ENCODE results near the gene RNASEH2C. TPM values are rescaled to one million over a fixed set of nuclear protein-coding genes. Genes with fewer than 3 reads are reported as not detected.

The RNASEH2C gene
- total RNA-seq, 1 experiment from 2014 or later, result 57.7 TPM

GRCh38 chr11:65710421-65710820 is 10.2 kb downstream of the RNASEH2C start:
- TF ChIP-seq, protein P1, sequence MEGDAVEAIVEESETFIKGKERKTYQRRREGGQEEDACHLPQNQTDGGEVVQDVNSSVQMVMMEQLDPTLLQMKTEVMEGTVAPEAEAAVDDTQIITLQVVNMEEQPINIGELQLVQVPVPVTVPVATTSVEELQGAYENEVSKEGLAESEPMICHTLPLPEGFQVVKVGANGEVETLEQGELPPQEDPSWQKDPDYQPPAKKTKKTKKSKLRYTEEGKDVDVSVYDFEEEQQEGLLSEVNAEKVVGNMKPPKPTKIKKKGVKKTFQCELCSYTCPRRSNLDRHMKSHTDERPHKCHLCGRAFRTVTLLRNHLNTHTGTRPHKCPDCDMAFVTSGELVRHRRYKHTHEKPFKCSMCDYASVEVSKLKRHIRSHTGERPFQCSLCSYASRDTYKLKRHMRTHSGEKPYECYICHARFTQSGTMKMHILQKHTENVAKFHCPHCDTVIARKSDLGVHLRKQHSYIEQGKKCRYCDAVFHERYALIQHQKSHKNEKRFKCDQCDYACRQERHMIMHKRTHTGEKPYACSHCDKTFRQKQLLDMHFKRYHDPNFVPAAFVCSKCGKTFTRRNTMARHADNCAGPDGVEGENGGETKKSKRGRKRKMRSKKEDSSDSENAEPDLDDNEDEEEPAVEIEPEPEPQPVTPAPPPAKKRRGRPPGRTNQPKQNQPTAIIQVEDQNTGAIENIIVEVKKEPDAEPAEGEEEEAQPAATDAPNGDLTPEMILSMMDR (conservative IDR thresholded peaks at IDR 0.05), result no peak
- Histone ChIP-seq H2BK5ac (ENCODE audit: insufficient read length, low read length) (no peak overlapping the region), H3K4ac (ENCODE audit: low read depth, low read length) (no peak overlapping the region), H3K27ac (ENCODE audit: insufficient read length, low read depth, low read length) (no peak overlapping the region), H3K14ac (ENCODE audit: insufficient read depth, low read length) (no peak overlapping the region), H2AFZ (ENCODE audit: low read length) (no peak overlapping the region), H3K4me2 (ENCODE audit: insufficient read depth, insufficient read length, low read length) (no peak overlapping the region), H2BK15ac (ENCODE audit: low read depth, low read length) (no peak overlapping the region), H4K20me1 (ENCODE audit: control insufficient read depth, insufficient read depth, insufficient read length) (no peaks in the 10 kb centered on the region), H3T11ph (ENCODE audit: low read length) (no peak overlapping the region), H3K79me1 (ENCODE audit: insufficient read depth, low read depth, low read length, poor library complexity, severe bottlenecking) (no peaks in the 10 kb centered on the region), H3K56ac (ENCODE audit: insufficient read length, low read depth, low read length) (no peak overlapping the region), H3K9ac (ENCODE audit: extremely low read depth, insufficient read length, low read length) (no peak overlapping the region), H3K9me3 (ENCODE audit: control insufficient read depth, low read depth, low read length) (no peaks in the 10 kb centered on the region), H4K91ac (ENCODE audit: insufficient read length, low read depth, low read length) (no peak overlapping the region), H2BK20ac (ENCODE audit: low read depth, low read length, poor library complexity, severe bottlenecking) (no peak overlapping the region), H3K23me2 (ENCODE audit: insufficient read length, low read depth, low read length, poor library complexity, severe bottlenecking) (no peaks in the 10 kb centered on the region), H3K18ac (ENCODE audit: insufficient read length, low read depth, low read length) (no peak overlapping the region), H3K79me2 (ENCODE audit: insufficient read depth, low read length) (no peaks in the 10 kb centered on the region), H2BK120ac (ENCODE audit: low read depth, low read length, poor library complexity, severe bottlenecking) (no peak overlapping the region), H2AK5ac (ENCODE audit: insufficient read length, low read length) (no peak overlapping the region), H2BK12ac (ENCODE audit: insufficient read length, low read depth, low read length) (no peak overlapping the region), H3K23ac (ENCODE audit: insufficient read length, low read depth, low read length) (no peak overlapping the region), H3K27me3 (ENCODE audit: insufficient read depth, low read length) (no peaks in the 10 kb centered on the region), H4K8ac (replicated peaks; ENCODE audit: insufficient read length, low read depth, low read length) (no peak overlapping the region), H4K5ac (ENCODE audit: insufficient read length, low read depth, low read length) (no peak overlapping the region), H3K4me1 (ENCODE audit: insufficient read depth, low read length) (peaks cover 2% of the 10 kb centered on the region; the same call in 1 of the 2 replicates)
- Mint-ChIP-seq H3K4me1 (peaks cover 3 to 4% of the 10 kb centered on the region in 2 experiments; a peak in 2 of 4 replicates), H3K9me3 (peaks cover 8 to 10% of the 10 kb centered on the region in 2 experiments; a peak in 4 of 5 replicates), H3K36me3 (ENCODE audit: insufficient read depth in 1 of 3, low read depth in 3 of 3) (peaks cover 22 to 30% (median 27%) of the 10 kb centered on the region in 3 experiments), H3K27ac (no peak overlapping the region), H3K27me3 (ENCODE audit: low read depth) (peaks cover 12% of the 10 kb centered on the region), H3K4me3 (no peak overlapping the region)
- no CpG with 5 or more reads among the region's 3 CpGs for WGBS (ENCODE audit: extremely low coverage, insufficient read length, low lambda C conversion rate)
- no peak for DNase-seq
